H9 (cell line): ENCODE results near the gene KLC1. TPM values are rescaled to one million over a fixed set of nuclear protein-coding genes. Genes with fewer than 3 reads are reported as not detected.

Experiments
- DNase-seq: peaks from one replicate; pipeline ENCODE4 v3.0.0-alpha.2; 2017
- H2AFZ ChIP-seq: one replicate; pipeline ENCODE4 v1.6.1; 2013; ENCODE audit warnings: mild to moderate bottlenecking, low read length, control low read depth, moderate library complexity
- H2AK5ac ChIP-seq: 2 replicates; pipeline ENCODE4 v1.6.1; 2013; ENCODE audit warnings: low read length, control low read depth, mixed read lengths; ENCODE audit not compliant: insufficient read length
- H2BK120ac ChIP-seq: one replicate; pipeline ENCODE4 v1.6.1; 2013; ENCODE audit warnings: low read depth, mild to moderate bottlenecking, low read length, control low read depth, inconsistent platforms; ENCODE audit not compliant: poor library complexity, severe bottlenecking
- H2BK12ac ChIP-seq: 2 replicates; pipeline ENCODE4 v1.6.1; 2013; ENCODE audit warnings: low read length, control low read depth, mixed read lengths, low read depth; ENCODE audit not compliant: insufficient read length
- H2BK15ac ChIP-seq: 2 replicates; pipeline ENCODE4 v1.6.1; 2013; ENCODE audit warnings: low read depth, low read length, control low read depth
- H2BK20ac ChIP-seq: one replicate; pipeline ENCODE4 v1.6.1; 2013; ENCODE audit warnings: low read depth, mild to moderate bottlenecking, low read length, control low read depth, inconsistent platforms; ENCODE audit not compliant: poor library complexity, severe bottlenecking
- H2BK5ac ChIP-seq: 2 replicates; pipeline ENCODE4 v1.6.1; 2013; ENCODE audit warnings: low read length, control low read depth, mixed read lengths; ENCODE audit not compliant: insufficient read length
- H3K14ac ChIP-seq: 2 replicates; pipeline ENCODE4 v1.6.1; 2013; ENCODE audit warnings: low read length, control low read depth; ENCODE audit not compliant: insufficient read depth
- H3K18ac ChIP-seq: 2 replicates; pipeline ENCODE4 v1.6.1; 2013; ENCODE audit warnings: low read depth, mild to moderate bottlenecking, mixed read lengths, low read length, control low read depth; ENCODE audit not compliant: insufficient read length
- H3K23ac ChIP-seq: 2 replicates; pipeline ENCODE4 v1.6.1; 2013; ENCODE audit warnings: low read length, control low read depth, mixed read lengths, low read depth; ENCODE audit not compliant: insufficient read length
- H3K23me2 ChIP-seq: 2 replicates; pipeline ENCODE4 v1.6.1; 2013; ENCODE audit warnings: low read depth, mild to moderate bottlenecking, mixed read lengths, low read length, control low read depth; ENCODE audit not compliant: insufficient read length, poor library complexity, severe bottlenecking
- H3K27ac ChIP-seq: 2 replicates; pipeline ENCODE4 v1.5.1; 2013; ENCODE audit warnings: low read length, control low read depth, mixed read lengths, low read depth; ENCODE audit not compliant: insufficient read length
- H3K27me3 ChIP-seq: 2 replicates; pipeline ENCODE4 v1.6.1; 2013; ENCODE audit warnings: low read length, control low read depth, inconsistent platforms; ENCODE audit not compliant: insufficient read depth
- H3K4ac ChIP-seq: 2 replicates; pipeline ENCODE4 v1.6.1; 2013; ENCODE audit warnings: low read depth, mild to moderate bottlenecking, control low read depth, inconsistent platforms, low read length, moderate library complexity
- H3K4me1 ChIP-seq: 2 replicates; pipeline ENCODE4 v1.6.1; 2013; ENCODE audit warnings: low read length, control low read depth, inconsistent platforms; ENCODE audit not compliant: insufficient read depth
- H3K4me2 ChIP-seq: 2 replicates; pipeline ENCODE4 v1.6.1; 2013; ENCODE audit warnings: low read length, control low read depth, mixed read lengths; ENCODE audit not compliant: insufficient read length, insufficient read depth
- H3K56ac ChIP-seq: 2 replicates; pipeline ENCODE4 v1.6.1; 2013; ENCODE audit warnings: low read depth, mild to moderate bottlenecking, mixed read lengths, low read length, control low read depth; ENCODE audit not compliant: insufficient read length
- H3K79me1 ChIP-seq: 2 replicates; pipeline ENCODE4 v1.6.1; 2013; ENCODE audit warnings: low read depth, mild to moderate bottlenecking, moderate library complexity, low read length, control low read depth, inconsistent platforms; ENCODE audit not compliant: insufficient read depth, poor library complexity, severe bottlenecking
- H3K79me2 ChIP-seq: 2 replicates; pipeline ENCODE4 v1.6.1; 2013; ENCODE audit warnings: low read length, control low read depth, inconsistent platforms; ENCODE audit not compliant: insufficient read depth
- H3K9ac ChIP-seq: 2 replicates; pipeline ENCODE4 v1.6.1; 2013; ENCODE audit warnings: low read length, control low read depth, mixed read lengths; ENCODE audit not compliant: insufficient read length; ENCODE audit errors: extremely low read depth
- H3K9me3 ChIP-seq: one replicate; pipeline ENCODE4 v1.6.1; 2013; ENCODE audit warnings: low read depth, low read length, inconsistent platforms; ENCODE audit not compliant: control insufficient read depth
- H3T11ph ChIP-seq: one replicate; pipeline ENCODE4 v1.6.1; 2013; ENCODE audit warnings: mild to moderate bottlenecking, low read length, control low read depth, inconsistent platforms
- H4K20me1 ChIP-seq: one replicate; pipeline ENCODE4 v1.6.1; 2013; ENCODE audit not compliant: control insufficient read depth, insufficient read length, insufficient read depth
- H4K5ac ChIP-seq: 2 replicates; pipeline ENCODE4 v1.6.1; 2013; ENCODE audit warnings: low read depth, mild to moderate bottlenecking, mixed read lengths, low read length, control low read depth; ENCODE audit not compliant: insufficient read length
- H4K8ac ChIP-seq: replicated peaks from 2 replicates; pipeline ENCODE4 v1.6.1; 2013; ENCODE audit warnings: low read length, control low read depth, mixed read lengths, low read depth; ENCODE audit not compliant: insufficient read length
- H4K91ac ChIP-seq: 2 replicates; pipeline ENCODE4 v1.6.1; 2013; ENCODE audit warnings: low read depth, mild to moderate bottlenecking, moderate library complexity, mixed read lengths, low read length, control low read depth; ENCODE audit not compliant: insufficient read length
- H3K27ac Mint-ChIP-seq, 3 experiments: 2 replicates in 2 of 3; 3 replicates in 1 of 3; pipeline ENCODE4 v1.8.0; 2020 to 2021; ENCODE audit warnings: mixed read lengths in 3 of 3, mild to moderate bottlenecking in 1 of 3, moderate library complexity in 1 of 3
- H3K27me3 Mint-ChIP-seq: 2 replicates; pipeline ENCODE4 v1.8.0; 2021; ENCODE audit warnings: low read depth, mild to moderate bottlenecking, moderate library complexity, mixed read lengths
- H3K36me3 Mint-ChIP-seq, 3 experiments: 2 replicates in 2 of 3; 3 replicates in 1 of 3; pipeline ENCODE4 v1.8.0; 2020 to 2021; ENCODE audit warnings: low read depth in 3 of 3, mixed read lengths in 3 of 3; ENCODE audit not compliant: insufficient read depth in 1 of 3
- H3K4me1 Mint-ChIP-seq, 2 experiments: 2 replicates each; pipeline ENCODE4 v1.8.0; 2020; ENCODE audit warnings: mixed read lengths in 2 of 2
- H3K4me3 Mint-ChIP-seq, 2 experiments: 2 replicates in 1 of 2; 3 replicates in 1 of 2; pipeline ENCODE4 v1.8.0; 2020 to 2021; ENCODE audit warnings: mild to moderate bottlenecking in 2 of 2, mixed read lengths in 2 of 2, moderate library complexity in 1 of 2
- H3K9me3 Mint-ChIP-seq, 2 experiments: 2 replicates in 1 of 2; 3 replicates in 1 of 2; pipeline ENCODE4 v1.8.0; 2020; ENCODE audit warnings: mild to moderate bottlenecking in 2 of 2, mixed read lengths in 2 of 2, moderate library complexity in 1 of 2
- WGBS: extraction: QIAGEN DNeasy Blood & Tissue Kit; methylation state at CpG from one replicate; pipeline ENCODE4 v1.1.7; 2013; ENCODE audit warnings: missing lambda C conversion rate, low lambda C conversion rate, mixed read lengths; ENCODE audit not compliant: insufficient read length; ENCODE audit errors: extremely low coverage; 5-methylcytosine and 5-hydroxymethylcytosine counted together
- total RNA-seq: library from RNA; stranded (reverse); gene quantifications from 2 replicates; pipeline ENCODE4 v1.2.1, GENCODE V29; 2021
- TF ChIP-seq, protein P1 (sequence below): fragments of 200-600 bp; sonication (generic); conservative IDR thresholded peaks from 3 replicates; pipeline ENCODE4 v1.8.0; 2021; ENCODE audit warnings: antibody characterized with exemption, mild to moderate bottlenecking

Gene KLC1
- total RNA-seq, 1 experiment from 2014 or later = 143 TPM

- Histone ChIP-seq H4K5ac (no peak overlapping the region), H2BK5ac (no peak overlapping the region), H3K23me2 (no peaks in the 10 kb centered on the region), H3K27me3 (no peaks in the 10 kb centered on the region), H3K56ac (no peak overlapping the region), H3K14ac (no peak overlapping the region), H3K79me1 (no peaks in the 10 kb centered on the region), H3K27ac (no peak overlapping the region), H3K4me1 (no peaks in the 10 kb centered on the region), H3T11ph (no peak overlapping the region), H2BK12ac (no peak overlapping the region), H3K79me2 (no peaks in the 10 kb centered on the region), H3K9ac (no peak overlapping the region), H2AK5ac (no peak overlapping the region), H2BK15ac (no peak overlapping the region), H3K23ac (no peak overlapping the region), H2AFZ (no peak overlapping the region), H4K91ac (peak overlapping the region; percentile 2), H3K4me2 (no peak overlapping the region), H3K9me3 (no peaks in the 10 kb centered on the region), H4K8ac (no peak overlapping the region), H2BK120ac (no peak overlapping the region), H3K4ac (no peak overlapping the region), H2BK20ac (no peak overlapping the region), H4K20me1 (peaks cover 3% of the 10 kb centered on the region), H3K18ac (no peak overlapping the region)
- no peak overlapping the region for H3K4me3 Mint-ChIP-seq
- WGBS = no CpG with 5 or more reads among the region's 24 CpGs
- TF ChIP-seq, protein P1, sequence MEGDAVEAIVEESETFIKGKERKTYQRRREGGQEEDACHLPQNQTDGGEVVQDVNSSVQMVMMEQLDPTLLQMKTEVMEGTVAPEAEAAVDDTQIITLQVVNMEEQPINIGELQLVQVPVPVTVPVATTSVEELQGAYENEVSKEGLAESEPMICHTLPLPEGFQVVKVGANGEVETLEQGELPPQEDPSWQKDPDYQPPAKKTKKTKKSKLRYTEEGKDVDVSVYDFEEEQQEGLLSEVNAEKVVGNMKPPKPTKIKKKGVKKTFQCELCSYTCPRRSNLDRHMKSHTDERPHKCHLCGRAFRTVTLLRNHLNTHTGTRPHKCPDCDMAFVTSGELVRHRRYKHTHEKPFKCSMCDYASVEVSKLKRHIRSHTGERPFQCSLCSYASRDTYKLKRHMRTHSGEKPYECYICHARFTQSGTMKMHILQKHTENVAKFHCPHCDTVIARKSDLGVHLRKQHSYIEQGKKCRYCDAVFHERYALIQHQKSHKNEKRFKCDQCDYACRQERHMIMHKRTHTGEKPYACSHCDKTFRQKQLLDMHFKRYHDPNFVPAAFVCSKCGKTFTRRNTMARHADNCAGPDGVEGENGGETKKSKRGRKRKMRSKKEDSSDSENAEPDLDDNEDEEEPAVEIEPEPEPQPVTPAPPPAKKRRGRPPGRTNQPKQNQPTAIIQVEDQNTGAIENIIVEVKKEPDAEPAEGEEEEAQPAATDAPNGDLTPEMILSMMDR = no peak
- H3K36me3 Mint-ChIP-seq = peaks cover 2 to 44% (median 34%) of the 10 kb centered on the region in 3 experiments; a peak in 6 of 7 replicates
- H3K9me3 Mint-ChIP-seq = no peaks in the 10 kb centered on the region
- peak overlapping the region in 1 of 3 experiments; percentile 53; a peak in 2 of 7 replicates for H3K27ac Mint-ChIP-seq
- peaks cover 0 to 3% of the 10 kb centered on the region in 2 experiments; a peak in 1 of 4 replicates for H3K4me1 Mint-ChIP-seq
- DNase-seq = no peak
- H3K27me3 Mint-ChIP-seq = no peaks in the 10 kb centered on the region
These were observed 103.2 kb downstream of the KLC1 start for GRCh38 chr14:103731916-103732867.
